Astrocyte (in vitro differentiated cells and primary cell): ENCODE data around the gene MYOZ3. TPM values are rescaled to one million over a fixed set of nuclear protein-coding genes. Genes with fewer than 3 reads are reported as not detected.
A peak's percentile ranks its signal among the peaks of the same experiment; 100 is the strongest.

Experiments
- DNase-seq: peaks from one replicate; pipeline ENCODE4 v3.0.0-alpha.2; 2010; ENCODE audit warnings: low read depth
- FAIRE-seq: peaks from 2 replicates; lab custom pipeline; 2011; peaks lifted over from hg19 to GRCh38; lab: Jason Lieb, UNC
- H2AFZ ChIP-seq: 2 replicates; pipeline ENCODE4 v1.6.0; 2012; ENCODE audit warnings: low read depth, low read length, inconsistent platforms
- H3K27ac ChIP-seq: 2 replicates; pipeline ENCODE4 v1.5.1; 2011; ENCODE audit warnings: low read depth, low read length, inconsistent platforms
- H3K27me3 ChIP-seq: 2 replicates; pipeline ENCODE4 v1.6.0; 2011; ENCODE audit warnings: low read length, inconsistent platforms; ENCODE audit not compliant: insufficient read depth
- H3K36me3 ChIP-seq: 2 replicates; pipeline ENCODE4 v1.5.1; 2011; ENCODE audit warnings: low read length, inconsistent platforms; ENCODE audit not compliant: insufficient read depth
- H3K4me1 ChIP-seq: 2 replicates; pipeline ENCODE4 v1.5.1; 2011; ENCODE audit warnings: low read length, inconsistent platforms; ENCODE audit not compliant: insufficient read depth
- H3K4me2 ChIP-seq: 2 replicates; pipeline ENCODE4 v1.6.0; 2012; ENCODE audit warnings: low read length, inconsistent platforms
- H3K4me3 ChIP-seq: 2 replicates; pipeline ENCODE4 v1.5.1; 2011; ENCODE audit warnings: low read depth, mild to moderate bottlenecking, low read length, inconsistent platforms; ENCODE audit not compliant: insufficient read depth
- H3K79me2 ChIP-seq: 2 replicates; pipeline ENCODE4 v1.6.0; 2012; ENCODE audit warnings: mild to moderate bottlenecking, low read length, inconsistent platforms; ENCODE audit not compliant: insufficient read depth
- H3K9ac ChIP-seq: 2 replicates; pipeline ENCODE4 v1.6.0; 2012; ENCODE audit warnings: mild to moderate bottlenecking, low read length, inconsistent platforms
- H3K9me3 ChIP-seq: 2 replicates; pipeline ENCODE4 v1.5.1; 2012; ENCODE audit warnings: low read depth, mild to moderate bottlenecking, low read length, inconsistent platforms; ENCODE audit not compliant: insufficient read depth
- H4K20me1 ChIP-seq: 2 replicates; pipeline ENCODE4 v1.6.0; 2012; ENCODE audit warnings: low read length, inconsistent platforms; ENCODE audit not compliant: insufficient read depth
- H3K27ac Mint-ChIP-seq: one replicate; pipeline ENCODE4 v1.8.0; 2021; ENCODE audit warnings: mild to moderate bottlenecking, mixed read lengths; ENCODE audit not compliant: unreplicated experiment
- H3K27me3 Mint-ChIP-seq: one replicate; pipeline ENCODE4 v1.8.0; 2021; ENCODE audit warnings: low read depth, mixed read lengths; ENCODE audit not compliant: unreplicated experiment
- H3K36me3 Mint-ChIP-seq: one replicate; pipeline ENCODE4 v1.8.0; 2021; ENCODE audit warnings: low read depth, mixed read lengths; ENCODE audit not compliant: unreplicated experiment
- H3K4me1 Mint-ChIP-seq: one replicate; pipeline ENCODE4 v1.8.0; 2021; ENCODE audit warnings: low read depth, mixed read lengths; ENCODE audit not compliant: unreplicated experiment
- H3K4me3 Mint-ChIP-seq: one replicate; pipeline ENCODE4 v1.8.0; 2021; ENCODE audit warnings: mild to moderate bottlenecking, moderate library complexity, mixed read lengths; ENCODE audit not compliant: unreplicated experiment
- H3K9me3 Mint-ChIP-seq: one replicate; pipeline ENCODE4 v1.8.0; 2021; ENCODE audit warnings: mild to moderate bottlenecking, mixed read lengths; ENCODE audit not compliant: unreplicated experiment
- CTCF ChIP-seq: IDR thresholded peaks from 2 replicates; pipeline ENCODE4 v1.5.1; 2011; ENCODE audit warnings: low read depth, mild to moderate bottlenecking, inconsistent platforms, low read length, moderate library complexity; ENCODE audit not compliant: insufficient read depth
- EZH2 ChIP-seq: IDR thresholded peaks from 2 replicates; pipeline ENCODE4 v1.6.1; 2012; ENCODE audit warnings: mild to moderate bottlenecking, low read length, inconsistent platforms; ENCODE audit not compliant: insufficient read depth
- total RNA-seq: library from RNA; stranded (reverse); gene quantifications from 2 replicates; pipeline ENCODE4 v1.2.1, GENCODE V29; 2021

Gene MYOZ3
- total RNA-seq, 1 donor from 2014 or later: 5.5 TPM

- peaks cover 53% of the 10 kb centered on the region for H3K36me3 ChIP-seq
- H3K4me1 Mint-ChIP-seq: no peaks in the 10 kb centered on the region
Measured at GRCh38 chr5:150690760-150691159, 29.7 kb downstream of the MYOZ3 start.

GRCh38 chr5:150692276-150692675 lies 31.2 kb downstream of the MYOZ3 start:
- no peak overlapping the region for H3K4me3 ChIP-seq
- FAIRE-seq (no peak), DNase-seq (no peak)
- no peak overlapping the region for H2AFZ ChIP-seq
- no peaks in the 10 kb centered on the region for H3K27me3 ChIP-seq
- peaks cover 24% of the 10 kb centered on the region for H4K20me1 ChIP-seq
- Mint-ChIP-seq H3K4me3 (no peak overlapping the region), H3K27ac (no peak overlapping the region), H3K27me3 (no peaks in the 10 kb centered on the region), H3K36me3 (peaks cover 19% of the 10 kb centered on the region), H3K9me3 (no peaks in the 10 kb centered on the region), H3K4me1 (no peaks in the 10 kb centered on the region)
- no peak overlapping the region for H3K4me2 ChIP-seq
- H3K27ac ChIP-seq: no peak overlapping the region
- H3K9ac ChIP-seq: no peak overlapping the region
- no peaks in the 10 kb centered on the region for H3K9me3 ChIP-seq
- H3K36me3 ChIP-seq: peaks cover 68% of the 10 kb centered on the region
- no peaks in the 10 kb centered on the region for H3K4me1 ChIP-seq
- no peak for TF ChIP-seq EZH2
- no peak for TF ChIP-seq CTCF
- no peaks in the 10 kb centered on the region for H3K79me2 ChIP-seq

More at GRCh38 chr5:150690760-150691159, 29.7 kb downstream of the MYOZ3 start:
- Mint-ChIP-seq H3K27me3 (no peaks in the 10 kb centered on the region), H3K4me3 (no peak overlapping the region), H3K27ac (no peak overlapping the region), H3K9me3 (no peaks in the 10 kb centered on the region), H3K36me3 (peaks cover 19% of the 10 kb centered on the region)
- Histone ChIP-seq H2AFZ (no peak overlapping the region), H3K27ac (no peak overlapping the region), H3K4me2 (no peak overlapping the region), H3K4me1 (no peaks in the 10 kb centered on the region), H3K27me3 (no peaks in the 10 kb centered on the region), H3K79me2 (no peaks in the 10 kb centered on the region), H3K9ac (no peak overlapping the region), H3K4me3 (no peak overlapping the region), H3K9me3 (no peaks in the 10 kb centered on the region), H4K20me1 (peaks cover 24% of the 10 kb centered on the region)
- TF ChIP-seq EZH2 (no peak), CTCF (no peak)
- FAIRE-seq (no peak), DNase-seq (no peak)

GRCh38 chr5:150694612-150695011 lies 33.6 kb downstream of the MYOZ3 start:
- H3K4me3 Mint-ChIP-seq: no peak overlapping the region

More at GRCh38 chr5:150694612-150695011, 33.6 kb downstream of the MYOZ3 start:
- Histone ChIP-seq H3K27ac (no peak overlapping the region), H3K9ac (no peak overlapping the region), H3K79me2 (peaks cover 19% of the 10 kb centered on the region), H3K4me1 (peaks cover 5% of the 10 kb centered on the region), H3K4me3 (no peak overlapping the region), H4K20me1 (peaks cover 36% of the 10 kb centered on the region), H3K36me3 (peaks cover 76% of the 10 kb centered on the region), H3K4me2 (no peak overlapping the region), H3K27me3 (no peaks in the 10 kb centered on the region), H3K9me3 (no peaks in the 10 kb centered on the region), H2AFZ (no peak overlapping the region)
- H3K36me3 Mint-ChIP-seq: peaks cover 22% of the 10 kb centered on the region
- H3K27ac Mint-ChIP-seq: no peak overlapping the region
- DNase-seq (peak; percentile 79), FAIRE-seq (no peak)
- TF ChIP-seq EZH2 (no peak), CTCF (no peak)
- H3K27me3 Mint-ChIP-seq: no peaks in the 10 kb centered on the region
- H3K4me1 Mint-ChIP-seq: peaks cover 11% of the 10 kb centered on the region
- H3K9me3 Mint-ChIP-seq: no peaks in the 10 kb centered on the region
